K562 (cell line): Measurements from ENCODE around the gene FAM117A. TPM values are rescaled to one million over a fixed set of nuclear protein-coding genes. Genes with fewer than 3 reads are reported as not detected.

Experiments
- E2F4 ChIP-seq: sonication (generic); formaldehyde crosslinking; IDR thresholded peaks from 2 replicates; pipeline ENCODE4 v1.8.0; 2022; ENCODE audit warnings: mild to moderate bottlenecking, low read depth, missing genetic modification reagents
- EHMT2 ChIP-seq: fragments of 450-650 bp; IDR thresholded peaks from 2 replicates; pipeline ENCODE4 v1.6.1; 2018; ENCODE audit warnings: antibody characterized with exemption
- GTF3C2 ChIP-seq: IDR thresholded peaks from 3 replicates; pipeline ENCODE4 v1.6.1; 2011; ENCODE audit warnings: borderline replicate concordance, mild to moderate bottlenecking, moderate library complexity; ENCODE audit not compliant: insufficient read length; ENCODE audit errors: extremely low read depth
- MGA ChIP-seq: fragments of 450-650 bp; IDR thresholded peaks from 2 replicates; pipeline ENCODE4 v1.6.1; 2016; ENCODE audit warnings: mild to moderate bottlenecking, moderate library complexity
- YBX1 ChIP-seq: fragments of 450-650 bp; IDR thresholded peaks from 2 replicates; pipeline ENCODE4 v1.7.1; 2016; ENCODE audit warnings: mild to moderate bottlenecking
- ZNF212 ChIP-seq: fragments of 450-650 bp; formaldehyde crosslinking; IDR thresholded peaks from 2 replicates; pipeline ENCODE4 v1.4.0; 2020; ENCODE audit warnings: mild to moderate bottlenecking
- polyA plus RNA-seq, 8 experiments: library from polyadenylated mRNA; depleted of rRNA in 4 of 8; stranded (reverse) in 5 of 8; unstranded in 3 of 8; fragments of >200 nt; fragmentation: Nextera tagmentation in 2 of 8; fragmentation: Illumina TruSeq in 1 of 8; extraction: Ambion mirVana in 2 of 8; extraction: Trizol in 1 of 8; gene quantifications; 2 replicates each; pipeline versions ENCODE4 v1.2.1 to v1.2.3, GENCODE V29; 2011 to 2014; ENCODE audit warnings: inconsistent platforms in 1 of 8, missing spikeins in 1 of 8
- total RNA-seq, 7 experiments: library from RNA; depleted of rRNA in 6 of 7; stranded (reverse); fragments of >200 nt in 6 of 7; fragmentation: Illumina TruSeq in 2 of 7; extraction: Trizol in 2 of 7; gene quantifications; 2 replicates each; pipeline versions ENCODE4 v1.2.1 to v1.2.3, GENCODE V29; 2011 to 2021; ENCODE audit warnings: low replicate concordance in 1 of 7

Gene FAM117A
- total and polyA plus RNA-seq, 9 of the 15 experiments (the other 6 are each of a cell fraction or from before 2014, with no cell fraction given), result 3.1 to 79.7 (median 36.6) TPM

GRCh38 chr17:49687878-49688491 is 75.9 kb downstream of the FAM117A start (continued):
- TF ChIP-seq MGA (peak; percentile 87), EHMT2 (no peak), E2F4 (CRISPR knock-in tag) (no peak), GTF3C2 (no peak), ZNF212 (CRISPR knock-in tag) (no peak), YBX1 (no peak)
